Activated T-cell treated with anti-CD3 and anti-CD28 coated beads for 4 hours (primary cell): Measurements from ENCODE around the gene IQCK.

Source experiments
- DNase-seq: peaks from one replicate; pipeline ENCODE4 v3.0.0-alpha.2; 2020

IQCK gene

DNA sequence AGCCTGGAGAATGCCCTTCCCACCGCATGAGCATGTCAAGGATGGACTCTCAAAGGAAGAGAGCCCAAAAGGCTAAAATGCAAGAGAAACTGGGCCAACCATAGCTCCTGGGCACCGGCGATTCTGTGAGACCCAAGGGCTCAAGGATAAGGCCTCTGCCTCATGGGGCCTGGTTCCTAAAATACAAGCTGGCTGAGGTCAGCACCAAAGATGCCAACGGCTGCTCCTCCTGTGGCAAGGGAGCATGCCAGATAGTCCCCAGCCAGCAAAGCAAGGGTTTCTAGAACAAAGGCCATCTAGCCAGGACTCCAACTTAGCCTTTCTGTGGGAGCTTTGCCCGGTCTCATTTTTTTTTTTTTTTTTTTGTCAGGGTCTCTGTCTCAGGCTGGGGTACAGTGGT, 146.5 kb downstream of the IQCK start:
- DNase-seq, result no peak

DNA sequence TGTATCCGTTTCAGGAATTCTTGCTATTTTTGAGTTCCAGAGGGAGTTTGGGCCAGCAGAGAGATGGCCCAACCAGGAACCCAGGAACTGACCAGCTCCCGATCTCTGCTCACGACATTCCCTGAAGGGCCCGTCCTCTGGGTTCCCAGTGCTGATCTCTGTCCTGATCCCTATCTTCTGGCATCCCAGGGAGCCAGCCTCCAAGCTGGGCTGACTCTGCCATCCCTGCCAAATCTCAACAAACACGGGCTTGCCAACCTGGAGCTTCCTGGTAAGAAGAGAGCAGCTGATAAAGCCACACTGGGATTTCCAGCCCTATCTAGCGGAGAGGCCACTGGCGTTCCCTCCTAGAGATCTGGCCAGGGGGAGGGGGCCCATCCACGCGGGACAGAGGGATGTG, 150.3 kb downstream of the IQCK start:
- DNase-seq, result no peak

DNA sequence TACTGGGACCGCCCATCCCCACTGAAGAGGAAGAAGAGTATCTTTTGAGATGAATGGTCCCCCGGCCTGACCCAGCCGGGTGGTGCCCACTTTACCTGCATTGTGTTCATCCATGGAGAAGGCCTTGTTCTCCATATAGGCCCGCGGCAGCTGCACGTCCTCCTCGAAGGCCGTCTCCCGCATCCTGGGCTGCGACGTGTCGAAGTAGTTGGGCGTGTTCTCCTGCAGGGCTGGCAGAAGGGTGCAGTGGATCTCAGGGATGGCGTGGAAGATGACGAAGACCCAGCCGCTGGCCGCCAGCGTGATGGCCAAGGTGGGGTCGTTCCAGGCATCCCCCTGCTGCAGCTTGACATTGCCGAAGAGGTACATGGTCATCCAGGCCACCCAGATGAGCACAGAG, 153.7 kb downstream of the IQCK start:
- DNase-seq, result no peak

DNA sequence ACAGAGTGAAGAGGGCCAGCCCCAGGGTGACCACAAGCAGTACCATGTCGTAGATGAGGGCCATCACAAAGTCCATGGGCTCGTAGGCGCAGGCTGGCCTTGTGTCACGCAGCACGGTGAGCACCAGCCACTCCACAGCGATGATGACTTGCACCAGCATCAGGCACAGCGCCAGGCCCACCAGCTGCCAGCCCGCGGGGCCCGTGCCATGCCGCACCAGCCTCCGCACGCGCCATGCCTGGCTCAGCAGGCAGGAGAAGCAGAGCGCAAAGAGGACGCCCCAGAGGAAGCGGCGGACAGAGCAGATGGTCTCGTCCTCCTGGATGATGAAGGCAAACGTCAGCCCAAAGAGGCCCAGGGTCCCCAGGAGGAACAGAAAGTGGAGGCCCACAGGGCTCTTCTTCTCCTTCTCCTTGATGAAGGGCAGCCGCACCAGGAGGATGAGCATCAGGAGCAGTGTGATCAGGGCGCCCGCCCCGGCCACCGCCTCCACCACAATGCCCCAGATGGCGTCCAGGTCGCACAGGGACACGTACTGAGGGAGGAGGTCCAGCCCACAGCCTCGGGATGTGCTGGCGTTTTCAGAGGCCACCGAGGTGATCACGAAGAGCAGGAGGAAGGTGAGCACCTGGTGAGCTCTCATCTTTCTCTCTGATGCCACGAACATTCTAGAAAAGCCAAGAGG, 154.2 kb downstream of the IQCK start:
- DNase-seq, result no peak

GRCh38 chr16:19872935-19873334, 154.9 kb downstream of the IQCK start:
- no peak for DNase-seq

- no peak for DNase-seq
These were observed 156.0 kb downstream of the IQCK start for GRCh38 chr16:19874026-19874425.

GRCh38 chr16:19874851-19875546, 156.9 kb downstream of the IQCK start:
- no peak for DNase-seq

- no peak for DNase-seq
These were observed 157.8 kb downstream of the IQCK start for GRCh38 chr16:19875900-19876299.

GRCh38 chr16:19876501-19877059, 158.5 kb downstream of the IQCK start:
- DNase-seq, result no peak

GRCh38 chr16:19878757-19879156, 160.7 kb downstream of the IQCK start:
- no peak for DNase-seq

GRCh38 chr16:19879241-19879792, 161.2 kb downstream of the IQCK start:
- no peak for DNase-seq

- DNase-seq, result no peak
These were observed 163.0 kb downstream of the IQCK start for GRCh38 chr16:19881028-19881427.

GRCh38 chr16:19881783-19882182, 163.7 kb downstream of the IQCK start:
- DNase-seq, result no peak

- DNase-seq, result no peak
These were observed 164.1 kb downstream of the IQCK start for GRCh38 chr16:19882186-19882585.

GRCh38 chr16:19882646-19883045, 164.6 kb downstream of the IQCK start:
- DNase-seq, result no peak

DNA sequence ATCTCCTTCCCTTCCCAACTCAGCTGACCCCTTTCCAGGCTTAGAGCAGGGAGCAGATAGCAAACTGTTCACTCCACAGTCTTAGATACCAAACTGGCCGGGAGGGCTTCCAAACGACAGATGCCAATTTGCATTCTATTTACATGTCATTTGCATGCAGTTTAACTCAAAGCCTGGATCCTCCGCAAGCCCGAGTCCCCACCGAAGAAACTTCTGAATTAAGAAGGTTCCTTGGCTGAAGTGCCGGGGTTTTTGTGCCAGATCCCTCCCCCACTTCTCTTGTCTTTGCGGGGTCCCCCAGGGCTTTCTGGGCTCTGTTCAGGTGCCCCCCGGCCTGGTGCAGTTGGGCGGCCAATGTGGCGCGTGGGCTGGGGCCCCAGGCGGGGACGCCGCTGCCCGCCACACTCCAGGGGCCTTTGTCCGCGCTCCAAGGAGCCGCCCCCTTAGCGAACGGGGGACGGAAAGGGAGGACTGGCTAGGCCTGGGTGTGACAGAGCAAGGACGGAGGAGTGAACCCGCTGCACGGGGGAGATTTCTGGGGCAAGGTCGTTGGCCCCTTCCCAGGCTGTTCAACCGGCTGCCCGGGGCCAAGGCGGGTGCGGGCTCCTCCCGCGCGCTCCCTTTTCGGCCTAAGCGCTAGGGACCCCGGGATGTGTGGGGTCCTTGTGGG, 165.4 kb downstream of the IQCK start:
- DNase-seq, result no peak

- DNase-seq, result no peak
These were observed 166.0 kb downstream of the IQCK start for GRCh38 chr16:19883966-19884485.

DNA sequence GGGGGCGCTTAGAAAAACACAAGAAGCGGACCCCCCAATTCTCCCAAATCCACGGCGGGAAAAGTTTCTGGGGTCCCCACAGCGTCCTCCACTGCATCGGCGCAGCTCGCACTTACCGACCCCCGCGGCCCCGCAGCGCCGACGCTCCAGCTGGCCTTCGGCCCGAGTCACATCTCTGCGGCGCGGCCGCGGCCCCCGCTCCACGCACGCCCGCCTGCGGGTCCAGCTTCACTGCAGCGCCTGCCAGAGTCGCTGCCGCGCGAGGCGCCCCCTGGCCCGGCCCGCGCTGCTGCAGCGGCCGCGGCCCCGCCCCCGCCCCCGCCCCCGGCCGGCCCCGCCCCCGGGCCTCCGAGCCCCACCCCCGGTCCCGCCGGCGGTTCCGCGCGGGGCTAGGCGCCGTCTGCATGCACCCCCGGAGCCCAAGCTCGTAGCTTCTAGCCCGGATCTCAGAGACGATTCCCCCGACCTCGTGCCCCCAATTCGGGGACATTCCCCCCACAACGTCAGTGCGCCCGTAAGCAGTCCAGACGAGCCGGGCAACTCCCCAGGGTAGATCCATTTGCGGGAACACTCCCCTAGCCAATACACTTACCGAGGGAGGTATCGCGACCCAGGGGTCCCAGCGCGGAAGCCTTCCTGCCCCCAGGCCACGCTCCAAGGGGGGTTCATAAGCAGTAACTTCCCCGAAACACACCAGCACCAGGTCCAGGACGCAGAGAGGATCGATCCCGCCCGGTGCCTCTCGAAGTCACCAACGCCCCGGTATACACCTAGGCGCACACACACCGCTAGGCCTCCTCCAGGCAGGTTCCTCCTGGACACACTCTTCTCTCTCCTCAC, 166.8 kb downstream of the IQCK start, which contains the start of gene GPRC5B:
Gene GPRC5B (minus strand): TSS at position 238 of the 840 bp plus-strand sequence. CDS start 12,003 bp downstream, outside the sequence.
- peak; percentile 29 for DNase-seq

GRCh38 chr16:19885451-19886072, 167.5 kb downstream of the IQCK start:
- DNase-seq, result no peak

DNA sequence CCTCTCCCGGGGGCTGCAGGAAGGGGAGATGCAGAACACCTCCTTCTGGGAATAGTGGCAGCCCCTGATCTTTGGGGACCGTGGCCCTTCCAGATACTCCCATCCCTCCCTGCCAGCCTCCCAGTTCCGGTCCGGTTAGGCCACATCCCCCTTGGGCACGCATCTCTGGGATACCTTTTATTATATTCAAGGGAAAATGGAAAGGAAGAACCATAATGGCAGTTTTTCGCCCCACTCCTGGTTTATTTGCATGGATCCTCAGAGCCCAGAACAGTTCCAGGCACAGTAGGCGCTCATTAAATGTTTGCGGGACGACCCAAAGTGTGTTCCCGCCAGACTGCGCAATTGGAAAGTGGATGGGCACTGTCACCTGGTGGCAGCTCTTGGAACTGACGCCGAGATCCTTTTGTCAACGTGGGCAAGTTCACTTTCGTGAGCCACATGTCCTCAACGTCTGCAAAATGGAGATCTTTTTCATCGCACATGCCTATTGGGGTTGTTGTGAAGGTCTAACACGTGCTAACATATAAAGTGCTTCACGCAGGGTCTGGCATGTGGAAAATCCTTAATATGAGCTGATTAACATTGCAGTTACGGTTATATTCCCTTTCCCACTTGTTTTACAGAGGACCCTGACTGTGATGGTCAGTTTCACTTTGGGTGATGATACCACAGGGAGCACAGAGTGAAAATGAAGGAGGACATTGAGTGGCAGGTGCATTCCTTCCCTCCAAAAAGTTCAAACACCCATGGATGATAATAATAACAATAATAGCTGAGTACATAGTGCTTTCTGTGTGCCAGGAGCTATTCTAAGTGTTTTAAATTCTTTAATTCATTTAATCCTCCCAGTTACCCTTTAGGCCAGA, 168.2 kb downstream of the IQCK start:
- peak; percentile 79 for DNase-seq

GRCh38 chr16:19888834-19889233, 170.8 kb downstream of the IQCK start:
- DNase-seq, result no peak
